HL-60/S4 treated with phorbol 12-myristate 13-acetate at 8.2 ng/mL for 4 days and 3 days (cell line): Measurements from ENCODE around the gene RAB26.

Experiments used
- in situ Hi-C: fragments of 300-500 bp; cut with MboI; formaldehyde crosslinking; loops from 2 replicates; pipeline ENCODE4 v1.15.0; 2022; ENCODE audit warnings: low sequenced_read_pairs

Gene RAB26

GRCh38 chr16:2157480-2158261 is 9.2 kb downstream of the RAB26 start:
- in situ Hi-C loops, result no loop called here

DNA sequence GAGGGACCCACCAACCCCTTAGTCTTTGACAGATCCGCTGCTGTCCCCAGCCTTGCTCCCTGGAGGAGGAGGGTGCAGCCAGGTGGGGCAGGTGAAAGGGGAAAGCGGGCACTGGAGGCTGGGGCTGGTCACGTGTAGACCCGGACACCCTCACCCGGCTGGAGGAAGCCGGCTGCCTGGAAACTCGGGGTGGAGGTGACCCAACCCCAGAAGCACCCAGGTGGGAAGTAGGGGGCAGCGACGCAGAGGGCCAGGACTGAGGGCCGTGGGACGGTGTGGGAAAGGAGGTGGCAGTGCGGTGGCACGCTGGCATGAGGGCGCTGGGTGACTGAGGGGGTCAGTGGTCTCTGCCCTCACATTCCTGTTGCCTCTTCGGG is 9.8 kb downstream of the RAB26 start:
- in situ Hi-C loops, result no loop called here

- in situ Hi-C loops, result no loop called here
These were observed 10.9 kb downstream of the RAB26 start for GRCh38 chr16:2159175-2159838.

GRCh38 chr16:2160915-2161551 is 12.6 kb downstream of the RAB26 start:
- in situ Hi-C loops, result no loop called here

DNA sequence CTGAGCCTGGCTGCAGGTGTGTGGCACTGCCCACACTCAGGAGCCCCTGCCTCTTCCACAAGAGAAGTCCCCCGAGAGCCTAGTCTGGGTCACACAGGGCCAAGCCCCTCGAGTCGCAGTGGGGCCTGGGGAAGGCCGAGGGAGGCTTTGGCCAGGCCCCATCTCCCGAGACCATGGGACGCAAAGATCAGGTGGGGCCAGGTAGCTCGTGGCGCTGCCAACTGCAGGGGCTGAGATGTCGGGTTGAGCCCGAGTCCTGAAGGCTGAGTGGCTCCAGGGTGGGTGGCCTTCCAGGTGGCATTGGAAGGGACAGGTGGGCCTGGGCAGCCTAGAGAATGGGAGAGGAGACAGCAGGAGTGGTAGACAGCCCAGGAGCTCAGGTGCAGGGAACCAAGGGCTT is 13.5 kb downstream of the RAB26 start:
- in situ Hi-C loops, result no loop called here

DNA sequence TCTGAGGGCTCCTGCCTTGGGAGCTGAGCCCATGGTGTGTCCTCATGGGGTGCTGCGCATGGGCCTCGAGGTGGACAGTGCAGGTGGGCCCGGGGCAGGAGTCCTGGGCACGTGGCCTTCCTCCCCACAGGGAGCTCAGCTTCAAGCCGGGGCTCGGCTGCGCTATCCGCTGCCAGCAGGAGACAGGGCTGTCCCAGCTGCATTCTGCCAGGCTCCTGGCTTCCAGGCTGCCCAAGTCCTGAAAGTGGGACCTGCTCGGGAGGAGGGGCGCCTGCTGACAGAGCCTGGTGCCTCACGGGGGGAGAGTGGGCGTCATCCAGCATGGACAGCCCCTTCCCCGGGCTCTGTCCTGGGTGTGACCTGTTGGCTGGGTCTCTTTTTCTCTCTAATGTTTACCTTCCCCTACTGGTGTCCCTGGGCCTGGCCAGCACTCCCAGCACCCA is 14.3 kb downstream of the RAB26 start:
- in situ Hi-C loops, result no loop called here

DNA sequence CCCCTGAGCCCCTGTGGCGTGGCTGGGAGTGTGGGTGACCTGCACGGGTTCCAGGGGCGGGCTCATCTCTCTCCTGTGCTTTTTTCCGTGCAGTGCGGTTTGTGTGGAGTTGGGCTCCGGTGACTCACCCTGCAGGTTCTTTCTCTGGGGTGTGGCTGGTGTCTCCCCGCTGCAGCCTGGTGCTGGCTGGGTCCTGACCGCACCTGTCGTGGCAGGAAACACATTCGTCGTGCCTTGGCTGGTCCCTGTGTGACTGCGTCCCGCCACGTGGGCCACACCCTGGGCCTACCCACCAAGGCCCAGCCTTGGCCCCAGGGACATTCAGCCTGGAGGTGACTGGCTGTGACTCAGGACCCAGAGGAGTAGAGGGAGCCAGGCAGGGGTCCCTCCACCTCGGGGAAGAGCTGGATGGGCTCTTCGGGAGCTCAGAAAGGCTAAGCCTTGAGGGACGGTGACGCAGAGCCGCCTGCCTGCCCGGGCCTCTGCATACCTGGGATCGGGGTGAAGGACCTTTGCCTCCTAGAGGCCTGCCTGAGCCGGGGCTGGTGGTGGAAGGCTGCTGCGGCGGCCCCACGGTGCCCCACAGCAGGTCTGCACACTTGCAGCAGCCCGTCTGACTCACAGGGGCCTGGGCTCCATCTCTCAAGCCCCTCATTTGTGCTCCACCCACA is 14.9 kb downstream of the RAB26 start:
- in situ Hi-C loops, result no loop called here

GRCh38 chr16:2165861-2166260 is 17.4 kb downstream of the RAB26 start:
- in situ Hi-C loops, result no loop called here

GRCh38 chr16:2166263-2167067 is 18.0 kb downstream of the RAB26 start:
- in situ Hi-C loops, result no loop called here

DNA sequence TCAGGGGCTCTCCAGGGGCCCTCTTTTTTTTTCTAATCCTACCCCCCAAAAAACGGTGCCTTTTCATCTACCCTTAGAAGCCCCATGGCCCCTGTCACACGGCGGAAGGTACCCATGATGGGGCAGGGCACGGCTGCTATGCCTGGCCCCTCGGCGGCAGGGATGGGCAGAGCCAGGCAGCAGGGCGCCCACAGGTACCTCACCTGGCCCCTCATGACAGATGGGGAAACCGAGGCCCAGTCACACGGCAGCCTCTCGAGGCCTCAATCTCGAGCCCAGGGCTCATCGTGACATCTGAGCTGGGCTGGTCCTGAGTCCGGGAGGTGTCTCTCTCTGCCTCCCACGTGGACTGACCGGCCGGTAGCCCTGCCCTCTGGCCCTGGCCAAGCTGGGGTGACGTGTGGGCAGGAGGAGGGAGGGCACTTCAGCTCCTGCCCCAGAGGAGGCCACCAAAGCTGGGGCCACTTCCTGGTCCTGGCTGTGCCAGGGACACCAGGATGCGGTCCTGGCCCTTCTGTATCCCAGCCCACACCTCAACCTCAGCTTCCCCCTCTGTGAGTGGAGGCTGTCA is 18.7 kb downstream of the RAB26 start:
- in situ Hi-C loops, result no loop called here

GRCh38 chr16:2170080-2170479 is 21.7 kb downstream of the RAB26 start:
- in situ Hi-C loops, result no loop called here

DNA sequence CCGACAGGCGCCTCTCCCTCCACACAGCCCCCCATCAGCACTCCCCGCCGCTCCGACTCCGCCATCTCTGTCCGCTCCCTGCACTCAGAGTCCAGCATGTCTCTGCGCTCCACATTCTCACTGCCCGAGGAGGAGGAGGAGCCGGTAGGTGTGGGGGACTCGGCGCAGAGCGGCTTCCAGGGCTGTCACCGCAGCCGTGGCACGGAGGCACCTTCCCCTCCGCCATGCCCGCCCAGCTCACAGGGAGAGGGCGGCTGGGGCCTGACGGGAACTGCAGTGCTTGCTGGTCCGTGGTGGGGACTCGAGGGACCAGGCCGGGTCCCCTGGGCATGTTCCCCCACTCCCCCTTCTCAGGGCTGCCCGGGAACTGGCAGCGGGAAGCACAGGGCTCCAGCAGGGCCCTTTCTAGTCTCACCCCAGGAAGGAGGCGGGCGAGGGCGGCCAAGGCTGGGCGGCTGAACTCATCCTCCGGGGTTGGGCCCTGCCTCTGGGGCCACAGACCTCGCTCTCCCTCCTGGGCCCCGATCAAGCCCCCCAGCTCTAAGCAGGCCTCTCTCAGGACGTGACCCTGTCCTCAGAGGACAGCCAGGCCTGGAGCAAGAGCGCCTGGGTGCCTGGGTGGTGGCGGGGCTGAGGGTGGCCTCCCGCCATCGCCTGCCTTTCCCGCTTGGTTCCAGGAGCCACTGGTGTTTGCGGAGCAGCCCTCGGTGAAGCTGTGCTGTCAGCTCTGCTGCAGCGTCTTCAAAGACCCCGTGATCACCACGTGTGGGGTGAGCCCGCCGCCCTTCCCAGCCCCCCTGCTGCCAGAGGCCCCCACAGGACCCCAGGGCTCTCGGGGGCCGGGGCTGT is 22.4 kb downstream of the RAB26 start:
- in situ Hi-C loops, result no loop called here

GRCh38 chr16:2171601-2172178 is 23.3 kb downstream of the RAB26 start:
- in situ Hi-C loops, result no loop called here

GRCh38 chr16:2172688-2173335 is 24.4 kb downstream of the RAB26 start:
- in situ Hi-C loops, result no loop called here

DNA sequence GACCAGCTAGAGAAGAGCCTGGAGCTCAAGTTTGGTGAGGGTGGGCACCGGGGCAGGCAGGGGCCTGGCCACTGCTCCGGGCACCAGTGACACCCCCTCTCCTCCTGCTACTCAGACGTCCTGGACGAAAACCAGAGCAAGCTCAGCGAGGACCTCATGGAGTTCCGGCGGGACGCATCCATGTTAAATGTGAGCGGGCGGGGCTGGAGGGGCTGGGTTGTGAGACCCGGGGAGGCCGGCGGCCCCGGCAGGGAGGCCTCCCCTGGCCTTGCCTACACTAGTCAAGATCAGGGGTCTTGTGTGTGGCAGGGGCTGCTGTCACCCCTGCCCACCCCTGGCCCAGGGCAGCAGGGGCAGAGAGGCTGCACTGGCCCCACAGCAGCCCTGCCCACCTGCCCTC is 24.9 kb downstream of the RAB26 start:
- in situ Hi-C loops, result no loop called here

DNA sequence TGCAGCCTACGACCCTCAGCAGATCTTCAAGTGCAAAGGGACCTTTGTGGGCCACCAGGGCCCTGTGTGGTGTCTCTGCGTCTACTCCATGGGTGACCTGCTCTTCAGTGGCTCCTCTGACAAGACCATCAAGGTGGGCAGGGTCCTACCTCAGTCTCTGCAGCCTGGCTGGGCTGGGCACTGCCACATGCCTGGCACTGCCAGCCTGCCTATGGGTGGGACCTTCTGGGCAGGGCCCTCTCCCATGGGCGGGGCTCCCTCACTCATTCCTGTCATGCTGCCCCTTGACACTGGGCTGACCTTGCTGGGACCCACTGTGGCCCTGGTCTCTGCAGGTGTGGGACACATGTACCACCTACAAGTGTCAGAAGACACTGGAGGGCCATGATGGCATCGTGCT is 25.5 kb downstream of the RAB26 start:
- in situ Hi-C loops, result no loop called here

GRCh38 chr16:2174396-2175131 is 26.1 kb downstream of the RAB26 start:
- in situ Hi-C loops, result no loop called here

- in situ Hi-C loops, result no loop called here
These were observed 27.0 kb downstream of the RAB26 start for GRCh38 chr16:2175454-2175853.
